Left forelimb (tissue), 1 donor: ENCODE data around the gene USP10.
"Not testable (repeated sequence)": the region's sequence is repeated elsewhere in the genome, so short reads cannot be mapped to it uniquely, and the experiment has no call there.

Source experiments
- DNase-seq: peaks from one replicate; pipeline ENCODE4 v3.0.0-alpha.2; 2018; ENCODE audit warnings: low spot score

Gene USP10

DNA sequence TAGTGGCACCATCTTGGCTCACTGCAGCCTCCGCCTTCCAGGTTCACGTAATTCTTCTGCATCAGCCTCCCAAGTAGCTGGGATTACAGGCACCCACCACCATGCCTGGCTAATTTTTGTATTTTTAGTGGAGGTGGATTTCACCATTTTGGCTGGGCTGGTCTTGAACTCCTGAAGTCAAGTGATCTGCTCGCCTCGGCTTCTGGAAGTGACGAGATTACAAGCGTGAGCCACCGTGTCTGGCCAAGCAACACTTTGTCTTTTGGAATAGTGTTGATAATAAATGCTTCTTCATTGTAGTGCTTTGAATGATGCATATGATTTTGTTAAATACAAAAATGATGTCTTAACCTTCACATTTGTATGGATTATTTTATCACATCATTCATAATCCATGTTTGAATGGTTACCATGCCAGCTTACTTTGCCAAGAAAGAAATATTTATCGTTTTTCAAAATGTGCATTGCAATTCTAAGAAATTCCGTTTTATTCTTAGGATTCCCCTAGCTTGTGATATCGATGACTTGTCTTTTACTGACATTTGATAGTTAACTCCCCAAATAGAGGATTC, 29.1 kb downstream of the USP10 start:
- no peak for DNase-seq

GRCh38 chr16:84729716-84730320, 30.0 kb downstream of the USP10 start:
- DNase-seq: no peak

- DNase-seq: no peak
Observed at GRCh38 chr16:84730406-84731106, 30.8 kb downstream of the USP10 start.

DNA sequence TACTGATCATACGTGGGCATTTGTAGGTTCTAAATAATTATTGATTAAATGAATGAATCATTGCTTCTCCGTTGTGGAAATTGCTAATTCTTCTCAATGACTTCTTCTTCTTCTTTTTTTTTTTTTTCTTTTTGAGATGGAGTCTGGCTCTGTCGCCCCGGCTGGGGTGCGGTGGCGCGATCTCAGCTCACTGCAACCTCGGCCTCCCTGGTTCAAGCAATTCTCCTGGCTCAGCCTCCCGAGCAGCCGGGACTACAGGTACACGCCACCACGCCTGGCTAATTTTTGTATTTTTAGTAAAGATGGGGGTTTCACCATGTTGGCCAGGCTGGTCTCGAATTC, 32.5 kb downstream of the USP10 start:
- not testable (repeated sequence) for DNase-seq

- no peak for DNase-seq
Observed at GRCh38 chr16:84732674-84733352, 33.0 kb downstream of the USP10 start.

DNA sequence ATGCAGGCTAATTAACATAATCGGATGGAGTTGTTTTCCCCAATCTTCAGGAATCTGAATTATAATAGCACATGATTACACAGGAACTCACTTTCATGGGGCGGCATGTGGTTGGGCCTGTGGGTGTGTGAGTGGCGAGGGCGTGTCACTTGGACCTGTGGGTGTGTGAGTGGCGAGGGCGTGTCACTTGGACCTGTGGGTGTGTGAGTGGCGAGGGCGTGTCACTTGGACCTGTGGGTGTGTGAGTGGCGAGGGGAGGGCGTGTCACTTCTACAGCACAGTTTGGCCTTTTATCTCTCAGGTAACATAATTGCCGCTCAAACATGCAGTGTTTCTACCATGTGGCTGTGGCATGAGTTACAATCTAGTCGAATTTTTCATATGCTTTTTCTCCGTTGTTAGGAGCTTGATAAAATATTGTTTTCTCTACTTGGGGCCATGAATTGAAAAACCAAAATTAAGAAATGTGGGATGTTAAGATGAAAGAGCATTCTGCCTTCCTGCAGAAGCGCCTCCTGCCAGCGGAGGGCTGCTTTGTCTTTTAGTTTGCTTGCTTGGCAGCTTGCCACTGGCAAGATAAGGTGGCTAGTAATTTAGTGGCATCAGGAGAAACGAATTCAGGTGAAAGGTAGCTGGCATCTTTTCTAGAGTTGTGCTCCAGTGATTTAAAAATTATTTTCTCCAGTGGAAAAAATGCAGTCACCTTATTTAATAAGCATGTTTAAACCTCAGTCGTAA, 36.2 kb downstream of the USP10 start:
- DNase-seq: no peak

DNA sequence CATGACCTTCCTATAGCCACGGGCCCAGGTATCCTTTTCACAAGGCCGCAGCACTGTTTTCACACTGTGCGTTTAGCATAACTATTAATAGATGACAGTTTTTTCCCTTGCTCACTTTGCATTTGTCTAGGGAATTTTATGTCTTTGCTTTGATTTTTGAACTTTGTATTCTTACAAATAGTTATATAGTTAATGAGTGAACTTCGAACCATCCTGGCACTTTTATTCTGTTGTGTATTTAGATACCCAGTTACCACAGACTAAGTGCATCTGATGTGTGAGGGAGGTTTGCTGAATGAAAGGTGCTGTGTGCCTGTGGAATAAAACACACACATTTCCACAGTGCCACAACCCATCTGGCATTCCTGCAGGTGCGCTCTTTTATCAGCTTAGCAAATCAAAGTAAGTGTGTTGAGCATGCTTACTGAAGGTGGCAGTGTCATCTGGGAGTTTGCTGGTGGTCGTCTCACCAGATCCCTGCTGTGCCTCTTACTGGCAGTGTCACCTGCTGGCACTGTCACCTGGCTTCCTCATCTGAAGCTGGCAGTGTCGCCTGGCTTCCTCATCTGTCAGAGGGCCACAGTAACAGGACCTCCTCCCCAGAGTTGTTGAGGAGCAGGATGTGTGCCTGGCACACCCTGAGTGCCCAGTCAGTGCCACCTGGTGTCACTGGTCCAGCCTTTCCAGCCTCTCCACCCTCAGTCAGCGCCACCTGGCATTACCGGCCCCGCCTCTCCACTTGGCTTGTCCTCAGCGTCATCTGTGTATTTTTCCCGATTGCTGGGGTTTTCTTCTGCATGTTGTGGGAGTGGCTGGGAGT, 37.6 kb downstream of the USP10 start:
- no peak for DNase-seq

DNA sequence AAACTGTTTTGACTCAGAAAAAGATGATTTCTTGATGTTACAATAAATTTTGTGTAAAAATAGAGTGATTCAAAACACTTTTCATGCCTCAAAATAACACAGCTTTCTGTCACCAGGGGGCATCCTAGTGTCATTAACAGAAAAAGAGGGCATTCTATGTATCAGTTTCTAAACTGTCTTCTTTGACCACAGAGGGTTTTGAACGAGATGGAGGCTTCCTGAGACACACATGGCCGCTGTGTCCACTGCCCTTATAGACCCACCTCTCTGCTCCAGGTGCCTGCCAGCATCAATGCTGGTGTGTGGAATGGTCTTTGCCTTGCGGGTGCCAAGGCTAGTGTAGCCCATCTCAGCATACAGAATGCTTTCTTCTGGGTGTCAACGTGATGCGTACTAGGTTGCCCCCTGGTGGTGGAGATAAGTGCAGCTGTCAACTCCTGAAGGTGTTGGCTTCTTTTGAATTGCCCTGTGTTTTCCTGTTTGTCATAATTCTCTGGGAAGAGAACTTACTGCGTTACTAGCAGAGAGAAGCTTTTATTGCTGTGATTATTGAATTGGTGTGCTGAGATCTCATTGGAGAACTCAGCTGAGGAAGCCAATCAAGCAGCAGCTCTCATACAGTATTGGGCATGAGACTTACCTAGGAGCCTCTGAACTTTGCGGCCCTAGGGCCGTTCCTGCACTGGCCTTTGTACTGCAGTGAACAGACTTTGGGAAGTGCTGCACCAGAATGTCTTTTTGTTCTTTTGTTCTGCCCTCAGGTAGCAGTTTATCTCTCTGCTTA, 38.6 kb downstream of the USP10 start:
- DNase-seq: no peak

DNA sequence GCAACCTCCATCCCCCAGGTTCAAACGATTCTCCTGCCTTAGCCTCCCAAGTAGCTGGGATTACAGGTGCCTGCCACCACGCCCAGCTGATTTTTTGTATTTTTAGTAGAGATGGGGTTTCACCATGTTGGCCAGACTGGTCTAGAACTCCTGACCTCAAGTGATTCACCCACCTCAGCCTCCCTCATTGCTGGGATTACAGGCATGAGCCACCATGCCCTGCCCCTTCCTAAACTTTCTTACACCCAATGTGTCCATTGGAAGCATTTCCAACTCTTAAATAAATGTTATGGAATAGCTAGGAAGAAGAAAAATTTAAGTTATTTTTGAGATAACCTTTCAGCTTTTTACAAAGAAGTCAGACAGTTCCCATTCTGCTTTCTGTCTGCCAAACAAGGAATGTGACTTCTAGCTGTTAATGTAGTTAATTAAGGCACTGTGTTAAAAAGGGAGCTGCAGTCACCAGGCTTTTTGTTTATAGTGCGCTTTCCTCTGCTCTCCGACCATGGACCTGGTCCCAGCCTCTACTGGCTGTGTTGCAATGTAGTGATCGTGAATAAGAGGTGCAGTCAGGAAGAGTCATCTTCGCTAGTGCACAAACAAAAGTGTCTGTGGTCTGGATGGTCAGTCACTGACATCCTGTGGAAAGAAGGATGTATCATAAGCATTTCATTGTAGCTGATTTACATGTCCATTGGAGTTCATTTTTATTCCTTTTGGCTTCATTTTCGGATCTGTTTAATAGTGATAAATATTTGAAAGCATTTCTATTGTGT, 39.7 kb downstream of the USP10 start:
- no peak for DNase-seq

GRCh38 chr16:84740596-84741116, 40.9 kb downstream of the USP10 start:
- no peak for DNase-seq

DNA sequence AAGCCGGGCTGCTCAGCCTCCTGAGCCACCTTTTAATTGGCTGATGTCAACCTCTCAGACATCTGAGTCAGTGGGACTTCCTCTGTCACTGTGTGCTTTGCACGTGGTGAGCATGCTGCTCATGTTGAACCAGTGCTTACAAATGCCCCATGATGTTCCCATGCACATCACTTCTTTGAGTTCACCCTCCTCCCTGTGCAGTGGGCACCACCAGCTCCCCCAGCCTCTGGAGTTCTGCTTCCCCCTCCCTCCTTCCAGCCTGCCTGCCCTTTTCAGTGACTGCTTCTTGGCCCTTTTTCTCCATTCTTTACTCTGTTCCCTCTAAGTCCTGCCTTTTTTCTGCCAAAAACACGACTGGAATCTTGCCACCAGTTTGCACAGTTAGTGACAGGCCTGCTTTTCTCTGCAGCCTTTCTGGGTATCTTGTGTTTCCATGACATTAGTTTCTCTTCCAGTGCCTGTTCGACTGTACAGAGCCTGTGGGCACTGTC, 41.6 kb downstream of the USP10 start:
- no peak for DNase-seq

- no peak for DNase-seq
Observed at GRCh38 chr16:84742641-84743092, 42.9 kb downstream of the USP10 start.

DNA sequence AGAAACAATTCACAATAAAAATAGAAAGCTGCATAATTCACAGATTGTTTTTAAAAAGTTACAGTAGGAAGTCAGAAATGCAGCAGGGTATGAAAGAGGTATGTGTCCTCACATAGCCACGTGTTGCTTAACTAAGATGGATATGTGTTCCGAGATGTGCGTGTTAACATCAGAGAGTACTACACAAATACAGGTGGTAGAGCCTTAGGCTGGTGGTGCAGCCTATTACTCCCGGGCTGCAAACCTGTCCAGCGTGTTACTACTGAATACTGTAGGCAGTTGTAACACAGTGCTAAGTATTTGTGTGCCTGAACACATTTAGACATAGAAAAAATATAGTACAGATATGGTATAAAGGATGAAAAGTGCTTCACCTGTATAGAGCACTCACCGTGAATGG, 46.4 kb downstream of the USP10 start:
- DNase-seq: no peak

GRCh38 chr16:84746875-84747274, 47.1 kb downstream of the USP10 start:
- no peak for DNase-seq

DNA sequence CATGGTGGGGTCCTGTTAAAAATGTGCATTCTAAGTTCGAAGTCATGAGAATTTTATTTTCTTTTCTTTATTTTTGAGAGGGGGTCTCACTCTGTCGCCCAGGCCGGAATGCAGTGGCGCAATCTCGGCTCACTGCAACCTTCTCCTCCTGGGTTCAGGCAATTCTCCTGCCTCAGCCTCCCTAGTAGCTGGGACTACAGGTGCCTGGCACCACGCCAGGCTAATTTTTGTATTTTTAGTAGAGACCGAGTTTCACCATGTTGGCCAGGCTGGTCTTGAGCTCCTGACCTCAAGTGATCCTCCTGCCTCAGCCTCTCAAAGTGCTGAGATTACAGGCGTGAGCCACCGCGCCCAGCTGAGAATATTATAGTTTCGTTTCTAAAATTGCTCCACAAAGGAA, 48.4 kb downstream of the USP10 start:
- DNase-seq: not testable (repeated sequence)

DNA sequence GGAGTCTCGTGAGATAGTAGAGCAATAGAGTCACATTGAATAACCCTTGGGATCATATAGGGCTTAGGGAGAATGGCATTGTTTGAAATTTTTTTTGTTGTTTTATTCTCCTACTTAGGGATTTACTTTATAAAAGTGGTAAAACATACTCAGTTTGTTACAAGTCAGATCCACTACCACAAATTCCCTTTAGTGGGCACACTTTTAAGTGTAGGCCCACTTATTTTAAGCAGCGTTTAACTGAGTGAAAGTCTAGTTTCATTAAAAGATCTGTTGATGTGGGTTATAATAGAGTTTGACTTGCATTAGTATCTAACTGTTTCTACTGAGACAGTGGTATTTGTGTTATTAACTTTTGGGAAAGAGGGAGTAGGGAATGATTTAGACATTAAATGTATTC, 49.3 kb downstream of the USP10 start:
- DNase-seq: no peak

DNA sequence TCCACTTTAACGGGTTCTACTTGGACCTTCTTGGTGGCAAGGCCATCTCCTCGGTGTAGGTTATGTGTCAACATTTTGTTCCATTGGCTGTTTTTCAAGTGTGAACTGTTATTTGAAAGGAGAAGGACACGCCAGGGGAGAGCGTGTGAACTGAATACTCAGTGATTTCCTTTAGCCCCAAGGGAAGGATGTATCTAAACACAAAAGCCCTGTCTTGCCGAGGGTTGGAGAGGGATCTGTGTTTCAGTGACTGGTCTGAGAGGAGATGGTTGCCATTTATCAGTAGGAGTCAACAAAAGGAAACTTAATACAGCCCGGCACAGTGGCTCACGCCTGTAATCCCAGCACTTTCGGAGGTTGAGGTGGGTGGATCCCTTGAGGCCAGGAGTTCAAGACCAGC, 50.0 kb downstream of the USP10 start:
- DNase-seq: no peak

GRCh38 chr16:84750575-84750974, 50.8 kb downstream of the USP10 start:
- DNase-seq: no peak

GRCh38 chr16:84751241-84751640, 51.4 kb downstream of the USP10 start:
- DNase-seq: no peak
